ENCODE data around the gene GPR32. TPM values are rescaled to one million over a fixed set of nuclear protein-coding genes. Genes with fewer than 3 reads are reported as not detected.

The GPR32 gene
- total RNA-seq, 6 donors from 2014 or later, result not detected

- WGBS, 2 donors, result 84 to 86% methylated on average over 12 of the region's 12 CpGs
- no peak for TF ChIP-seq EP300 (IDR thresholded peaks at IDR 0.05)
- no peak for TF ChIP-seq POLR2A (IDR thresholded peaks at IDR 0.05)
- TF ChIP-seq POLR2AphosphoS5 (IDR thresholded peaks at IDR 0.05), result no peak
- TF ChIP-seq CTCF (IDR thresholded peaks at IDR 0.05), result no peak
- H3K4me1 ChIP-seq, result peaks cover 0 to 8% (median 6%) of the 10 kb centered on the region in 4 donors
- no peaks in the 10 kb centered on the region for H3K27me3 ChIP-seq
- H3K4me3 ChIP-seq, result no peak overlapping the region
- no peaks in the 10 kb centered on the region for H3K36me3 ChIP-seq
- DNase-seq, result peak in 1 of 2 donors; percentile 60
- H3K27ac ChIP-seq, result no peak overlapping the region
- ATAC-seq (ENCODE audit: low FRiP score in 2 of 2), result no peak
- no peaks in the 10 kb centered on the region for H3K9me3 ChIP-seq
These were observed 15.1 kb downstream of the GPR32 start for GRCh38 chr19:50785329-50785728.

- 91 to 92% methylated on average over 10 to 15 of the region's 15 CpGs for WGBS, 2 donors
- ATAC-seq (ENCODE audit: low FRiP score in 2 of 2) (no peak), DNase-seq (peak in 1 of 2 donors; percentile 79)
- Histone ChIP-seq H3K27ac (no peak within 1 kb of the TSS), H3K27me3 (no peaks in the 10 kb centered on the region), H3K4me3 (no peak within 1 kb of the TSS), H3K9me3 (no peaks in the 10 kb centered on the region), H3K4me1 (no peaks in the 10 kb centered on the region), H3K36me3 (no peaks in the 10 kb centered on the region)
- TF ChIP-seq CTCF (IDR thresholded peaks at IDR 0.05) (no peak), POLR2A (IDR thresholded peaks at IDR 0.05) (no peak), POLR2AphosphoS5 (IDR thresholded peaks at IDR 0.05) (no peak), EP300 (IDR thresholded peaks at IDR 0.05) (no peak)
These were observed 20.1 kb downstream of the GPR32 start, which contains the start of gene ACP4 for GRCh38 chr19:50790396-50790795. TSS of gene ACP4 (plus strand) at chr19:50790415. CDS start at chr19:50790415, 0 bp downstream.

- TF ChIP-seq EP300 (IDR thresholded peaks at IDR 0.05), result no peak
- no peak for TF ChIP-seq CTCF (IDR thresholded peaks at IDR 0.05)
- TF ChIP-seq POLR2AphosphoS5 (IDR thresholded peaks at IDR 0.05), result no peak
- TF ChIP-seq POLR2A (IDR thresholded peaks at IDR 0.05), result no peak
- ATAC-seq (ENCODE audit: low FRiP score in 2 of 2), result no peak
- DNase-seq, result no peak
- Histone ChIP-seq H3K4me3 (no peak overlapping the region), H3K4me1 (no peaks in the 10 kb centered on the region), H3K36me3 (no peaks in the 10 kb centered on the region), H3K27ac (no peak overlapping the region), H3K9me3 (no peaks in the 10 kb centered on the region), H3K27me3 (no peaks in the 10 kb centered on the region)
- WGBS, 2 donors, result 91 to 92% methylated on average over 6 of the region's 6 CpGs
These were observed 20.7 kb downstream of the GPR32 start for GRCh38 chr19:50790922-50791467.

- Histone ChIP-seq H3K4me1 (no peaks in the 10 kb centered on the region), H3K9me3 (no peaks in the 10 kb centered on the region), H3K27me3 (no peaks in the 10 kb centered on the region), H3K36me3 (peaks cover 0 to 6% (median 3%) of the 10 kb centered on the region in 4 donors), H3K4me3 (no peak overlapping the region), H3K27ac (no peak overlapping the region)
- TF ChIP-seq POLR2AphosphoS5 (IDR thresholded peaks at IDR 0.05) (no peak), CTCF (IDR thresholded peaks at IDR 0.05) (no peak), POLR2A (IDR thresholded peaks at IDR 0.05) (no peak), EP300 (IDR thresholded peaks at IDR 0.05) (no peak)
- peak in 1 of 2 donors; percentile 77 for DNase-seq
- no peak for ATAC-seq (ENCODE audit: low FRiP score in 2 of 2)
- WGBS, 2 donors, result 83 to 84% methylated on average over 43 to 44 of the region's 47 CpGs
These were observed 21.5 kb downstream of the GPR32 start for GRCh38 chr19:50791594-50792271.
